Right renal pelvis (tissue), 4 donors: Measurements from ENCODE around the gene YJEFN3. TPM values are rescaled to one million over a fixed set of nuclear protein-coding genes. Genes with fewer than 3 reads are reported as not detected.
A peak's percentile ranks its signal among the peaks of the same experiment; 100 is the strongest.

Experiments used
- DNase-seq, 4 donors: peaks; one replicate each; pipeline ENCODE4 v3.0.0-alpha.2; 2013; ENCODE audit warnings: low read depth in 4 of 4, low spot score in 3 of 4, missing footprints in 1 of 4
- polyA plus RNA-seq, 4 donors: library from polyadenylated mRNA; unstranded; fragments of 120-200 nt; gene quantifications; one replicate each; pipeline ENCODE4 v1.2.1, GENCODE V29; 2013; ENCODE audit not compliant: insufficient read length in 4 of 4

The YJEFN3 gene, protein sequence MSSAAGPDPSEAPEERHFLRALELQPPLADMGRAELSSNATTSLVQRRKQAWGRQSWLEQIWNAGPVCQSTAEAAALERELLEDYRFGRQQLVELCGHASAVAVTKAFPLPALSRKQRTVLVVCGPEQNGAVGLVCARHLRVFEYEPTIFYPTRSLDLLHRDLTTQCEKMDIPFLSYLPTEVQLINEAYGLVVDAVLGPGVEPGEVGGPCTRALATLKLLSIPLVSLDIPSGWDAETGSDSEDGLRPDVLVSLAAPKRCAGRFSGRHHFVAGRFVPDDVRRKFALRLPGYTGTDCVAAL
- 1 to 10 TPM; 5.1 to 10.0 (median 6.2) TPM for polyA plus RNA-seq

- no peak for DNase-seq
Measured at GRCh38 chr19:19528721-19529490, at the start of gene YJEFN3. TSS of gene YJEFN3 (plus strand) at chr19:19528911. CDS start at chr19:19528933, 22 bp downstream.

DNA sequence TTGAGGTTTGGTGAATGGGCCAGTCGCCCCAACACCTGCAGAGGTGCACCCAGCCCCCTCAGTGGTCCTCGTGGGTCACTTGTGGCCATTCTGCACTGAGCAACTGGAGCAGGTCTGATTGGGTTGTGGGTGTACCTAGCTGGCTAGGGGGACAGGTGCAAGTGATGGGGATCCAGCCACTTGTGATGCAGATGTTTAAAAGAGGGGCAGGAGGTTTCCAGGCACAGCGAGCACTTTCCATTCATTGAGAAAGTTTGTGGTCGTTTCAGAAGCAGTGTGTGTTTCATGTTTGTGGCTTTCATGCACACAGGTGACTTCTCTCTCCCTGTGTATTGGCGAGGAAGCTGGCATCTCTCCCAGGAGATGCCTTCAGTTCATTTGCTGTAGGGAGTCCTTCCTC is 48.0 kb upstream of the YJEFN3 start:
- DNase-seq: no peak

- DNase-seq: no peak
Measured at GRCh38 chr19:19482809-19483596, 45.7 kb upstream of the YJEFN3 start.

DNA sequence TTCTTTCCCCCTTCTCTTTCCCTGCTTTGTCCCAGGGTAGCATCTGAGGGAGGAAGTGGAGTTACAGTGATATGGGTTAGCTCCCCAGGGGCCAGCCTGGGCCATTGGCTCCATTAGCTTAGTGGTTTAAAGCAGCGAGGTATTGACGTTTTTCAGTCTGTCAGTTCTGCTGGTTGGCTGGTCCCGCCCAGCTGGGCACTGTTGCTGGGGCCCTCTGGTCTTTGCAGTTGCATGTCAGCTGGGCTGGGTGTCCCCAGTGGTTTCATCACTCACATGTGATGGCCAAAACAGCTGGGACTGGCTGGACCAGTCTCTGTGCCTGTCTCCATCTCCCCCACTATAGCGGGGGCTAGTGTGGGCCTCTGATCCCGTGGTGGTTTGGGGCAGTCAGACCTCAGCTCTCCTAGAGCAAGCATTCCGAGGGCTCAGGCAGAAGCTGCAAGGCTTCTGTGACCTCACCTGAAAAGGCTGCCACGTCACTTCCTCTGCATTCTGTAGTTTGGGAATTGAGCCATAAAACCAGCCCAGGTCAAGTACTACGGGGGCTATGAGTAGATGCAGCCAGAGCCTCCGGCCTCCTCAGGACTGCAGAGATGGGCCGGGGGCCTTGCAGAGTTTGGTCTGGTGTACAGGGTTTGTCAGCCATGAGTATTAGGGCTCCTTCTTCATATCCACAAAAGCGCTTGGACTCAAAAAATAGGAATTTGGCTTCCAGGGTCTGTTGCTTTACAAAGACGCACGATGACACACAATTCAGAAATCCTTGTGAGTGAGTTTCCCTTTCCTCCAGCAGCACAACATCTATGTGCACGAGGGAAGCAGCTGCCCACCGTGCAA is 43.3 kb upstream of the YJEFN3 start:
- DNase-seq: no peak

DNA sequence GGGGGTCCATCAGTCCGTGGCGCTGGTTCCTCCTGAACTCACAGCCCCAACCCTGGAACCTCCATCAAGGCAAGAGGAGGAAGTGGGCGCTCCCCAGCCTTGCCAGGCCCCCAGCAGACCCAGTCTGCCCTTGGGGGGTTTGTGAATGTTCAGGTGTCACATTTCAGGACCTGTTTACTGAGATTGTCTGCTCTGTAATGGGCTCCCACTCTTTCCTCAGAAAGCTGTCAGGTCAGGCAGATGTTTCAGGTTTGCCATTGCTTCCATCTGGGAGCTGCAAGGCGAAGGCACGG is 42.8 kb upstream of the YJEFN3 start:
- no peak for DNase-seq

DNA sequence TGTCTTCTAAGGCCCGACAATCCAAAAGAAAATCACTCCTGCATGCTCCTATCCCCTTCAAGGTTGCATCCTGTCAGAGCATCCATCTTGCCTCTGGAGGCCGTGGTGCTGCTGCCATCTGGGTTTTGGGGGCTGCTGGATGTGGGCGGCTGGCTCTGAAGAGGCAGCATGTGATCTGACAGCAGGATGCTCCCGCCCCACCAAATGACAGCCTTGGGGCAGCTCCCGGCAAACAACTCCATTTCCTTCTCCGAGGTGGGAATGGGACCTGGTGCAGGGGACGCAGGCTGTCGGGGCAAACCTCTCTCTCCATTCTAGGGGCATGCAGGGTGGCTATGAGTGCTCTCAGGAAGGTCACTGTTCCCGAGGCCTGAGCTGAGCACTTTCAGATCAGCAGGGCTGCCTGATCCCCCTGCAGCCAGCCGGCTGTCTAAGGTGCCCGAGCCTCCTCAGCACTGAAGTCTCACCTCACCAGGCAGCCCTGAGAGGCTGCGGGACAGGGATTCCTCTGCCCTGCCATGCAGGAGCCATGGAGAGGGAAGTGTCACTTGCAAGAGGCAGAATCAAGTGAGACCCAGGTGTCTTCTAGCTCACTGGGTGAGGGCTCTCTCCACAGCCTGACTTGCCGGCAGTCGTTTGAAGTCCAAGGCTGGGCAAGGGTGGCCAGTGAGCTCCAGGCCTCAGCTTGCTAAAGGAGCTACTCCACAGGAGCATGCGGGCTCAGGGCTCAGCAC is 42.2 kb upstream of the YJEFN3 start:
- no peak for DNase-seq

DNA sequence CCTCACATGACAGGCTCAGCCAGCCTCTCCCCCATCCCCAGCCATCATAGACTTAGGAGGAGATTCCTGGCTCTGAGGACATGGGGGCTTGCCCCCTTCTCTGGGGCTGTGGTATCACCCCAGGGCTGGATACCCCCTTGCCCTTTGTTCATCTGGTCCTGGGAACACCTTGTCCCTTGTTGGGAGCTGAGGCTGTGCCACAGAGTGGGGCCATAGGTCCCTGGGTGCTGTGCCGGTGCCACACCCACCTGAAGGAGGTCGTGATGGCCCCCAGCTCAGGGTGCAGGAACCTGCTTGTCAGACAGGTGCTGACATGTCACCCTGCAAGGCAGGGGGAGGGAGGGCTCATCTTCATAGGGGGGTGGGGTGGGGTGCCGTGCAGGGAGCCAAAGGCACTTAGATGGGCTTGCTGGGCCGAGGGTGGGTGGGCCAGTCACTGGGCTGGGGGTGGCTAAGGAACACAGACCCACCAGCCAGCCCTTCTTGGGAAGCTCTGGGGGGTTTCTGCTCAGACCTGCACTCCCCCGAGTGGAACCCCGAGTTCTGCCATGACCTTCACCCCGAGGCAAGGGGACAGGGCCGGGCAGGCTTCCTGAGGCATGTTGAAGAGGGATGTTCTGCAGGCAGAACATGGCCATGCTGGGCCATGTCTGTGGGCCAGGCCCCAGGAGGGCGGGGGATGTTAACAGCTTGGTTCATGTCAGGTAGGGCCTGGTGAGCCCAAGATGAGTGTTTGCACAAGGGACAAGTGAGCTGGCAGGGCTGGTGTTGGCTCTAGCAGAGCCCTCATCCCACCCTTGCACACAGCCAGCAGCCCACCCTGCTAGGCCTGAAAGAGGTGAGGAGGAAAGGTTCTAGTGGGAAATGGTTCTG is 41.4 kb upstream of the YJEFN3 start:
- DNase-seq: no peak

DNA sequence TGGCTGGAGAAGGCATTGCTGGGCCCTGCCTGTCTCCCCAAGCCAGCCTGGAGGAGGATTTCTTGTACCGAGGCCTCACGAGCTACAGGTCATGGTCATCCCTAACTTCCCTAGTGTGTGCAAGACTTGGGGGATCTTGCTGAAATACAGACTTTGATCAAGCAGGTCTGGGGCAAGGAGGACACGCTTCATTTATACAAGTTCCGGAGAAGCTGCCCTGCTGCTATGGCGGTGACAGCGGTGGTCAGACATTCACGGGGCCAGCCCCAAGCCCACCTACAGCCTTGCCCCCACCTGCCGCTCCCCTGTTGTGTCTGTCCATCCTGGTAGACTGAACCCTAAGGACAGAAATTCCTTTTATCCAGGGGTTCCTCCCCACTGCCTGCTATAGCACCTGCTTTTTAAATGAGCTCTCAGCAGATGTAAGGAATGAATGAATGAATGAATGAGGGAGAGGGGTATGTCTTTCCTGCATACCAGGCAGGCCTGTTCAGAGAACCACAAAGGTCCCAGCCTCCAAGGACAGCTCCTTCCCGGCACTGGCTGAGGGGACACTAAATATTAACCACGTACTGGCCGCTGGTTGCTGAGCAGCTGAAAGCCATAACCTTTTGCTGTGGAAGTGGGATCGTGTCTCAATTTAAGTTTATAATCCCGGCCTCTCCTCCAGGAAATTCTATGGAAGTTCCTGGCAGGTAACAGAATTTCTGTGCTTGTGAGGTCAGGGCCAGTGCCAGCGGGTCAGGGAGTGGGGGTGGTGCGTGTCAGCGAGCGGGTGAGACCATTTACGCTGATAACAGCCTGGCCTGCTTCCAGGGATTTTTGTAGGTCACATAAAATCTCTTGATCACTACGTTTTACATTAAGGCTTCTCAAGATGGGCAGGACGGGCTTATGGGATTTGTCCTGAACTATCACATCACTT is 40.5 kb upstream of the YJEFN3 start:
- DNase-seq: no peak

DNA sequence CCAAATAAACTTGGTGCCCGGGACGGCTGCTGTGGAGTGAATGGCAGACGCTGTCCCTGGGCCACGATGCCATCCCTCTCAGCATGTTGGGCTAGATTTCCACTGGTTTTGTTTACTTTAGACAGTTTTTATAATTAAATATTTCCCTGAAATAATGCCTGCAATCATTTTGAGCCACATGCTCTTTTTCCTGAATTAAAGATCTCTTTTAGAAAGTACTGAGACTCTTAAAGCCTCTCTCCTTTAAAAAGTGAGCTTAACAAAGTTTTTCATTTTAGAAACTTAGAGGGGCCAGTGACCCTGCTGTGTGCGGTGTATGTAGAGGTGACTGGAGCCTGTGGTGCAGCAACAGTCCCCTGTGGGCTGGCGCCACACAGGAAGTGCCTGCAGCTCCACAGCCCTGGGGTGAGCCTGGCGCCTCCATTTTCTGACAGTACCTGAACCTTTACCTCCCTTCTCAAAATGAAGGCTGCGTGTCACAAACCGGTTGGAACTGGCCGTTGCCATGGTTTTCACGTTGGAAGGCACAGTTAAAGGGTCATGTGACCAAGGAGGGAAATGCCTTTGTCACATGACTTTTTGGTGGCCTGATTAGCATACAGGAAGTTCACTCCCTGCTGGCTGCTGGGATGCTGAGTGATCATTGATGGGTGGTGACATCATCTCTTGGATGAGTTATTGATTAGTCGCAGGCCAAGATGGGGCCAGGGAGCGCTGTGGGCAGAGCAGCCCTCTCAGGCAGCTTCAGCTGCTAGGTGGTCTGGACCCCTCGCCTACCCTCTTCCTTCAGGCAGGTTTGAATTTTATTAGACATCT is 39.6 kb upstream of the YJEFN3 start:
- DNase-seq: peak; percentile 72 to 91 (median 89)

DNA sequence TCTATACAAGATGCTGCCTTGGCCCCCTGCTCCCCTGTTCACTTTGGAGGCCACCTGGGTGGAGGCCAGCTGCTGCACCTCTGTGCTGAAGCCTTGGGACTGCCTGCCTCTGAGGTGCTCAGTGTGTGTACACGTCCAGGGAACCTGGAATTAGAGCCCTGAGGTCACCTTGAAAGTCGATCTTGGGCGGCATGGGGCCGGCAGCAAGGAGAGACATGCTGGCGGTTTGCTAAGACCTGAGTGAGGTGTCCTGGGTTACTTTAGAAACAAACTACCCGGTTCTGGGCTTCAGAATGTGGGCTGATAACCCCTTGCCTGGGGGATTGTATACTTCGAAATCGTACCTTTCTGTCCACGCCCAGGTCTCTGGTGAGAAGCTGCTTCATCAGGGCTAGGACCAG is 38.9 kb upstream of the YJEFN3 start:
- DNase-seq: no peak

DNA sequence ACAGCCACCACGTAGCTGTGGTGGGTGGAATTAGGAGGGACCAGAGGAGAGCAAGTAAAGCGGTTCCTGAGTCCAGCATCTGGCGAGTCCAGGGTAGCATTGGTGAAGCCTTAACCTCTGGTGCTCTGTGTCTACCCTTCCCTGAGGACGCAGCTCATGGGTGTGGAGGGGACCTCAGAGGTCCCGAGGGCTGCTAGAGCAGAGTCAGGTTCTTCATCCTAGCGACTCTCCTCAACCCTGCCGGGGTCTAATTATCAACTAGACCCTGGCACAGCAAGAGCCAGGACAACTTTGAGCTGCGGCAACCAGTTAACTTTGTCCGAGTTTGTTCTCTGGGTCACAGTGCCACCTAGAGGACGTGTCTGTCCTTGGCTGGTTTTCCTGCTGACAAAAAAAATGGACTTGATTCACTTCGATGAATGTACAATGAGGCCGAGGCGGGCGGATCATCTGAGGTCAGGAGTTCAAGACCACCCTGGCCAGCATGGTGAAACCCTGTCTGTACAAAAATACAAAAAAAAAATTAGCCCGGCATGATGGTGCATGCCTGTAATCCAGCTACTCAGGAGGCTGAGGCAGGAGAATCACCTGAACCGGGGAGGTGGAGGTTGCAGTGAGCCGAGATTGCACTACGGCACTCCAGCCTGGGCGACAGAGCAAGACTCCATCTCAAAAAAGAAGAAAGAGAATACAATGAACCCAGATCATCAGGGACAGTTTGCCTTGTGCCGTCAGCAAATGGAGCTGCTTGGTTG is 38.3 kb upstream of the YJEFN3 start:
- DNase-seq: peak; percentile 80 to 85 (median 82)

DNA sequence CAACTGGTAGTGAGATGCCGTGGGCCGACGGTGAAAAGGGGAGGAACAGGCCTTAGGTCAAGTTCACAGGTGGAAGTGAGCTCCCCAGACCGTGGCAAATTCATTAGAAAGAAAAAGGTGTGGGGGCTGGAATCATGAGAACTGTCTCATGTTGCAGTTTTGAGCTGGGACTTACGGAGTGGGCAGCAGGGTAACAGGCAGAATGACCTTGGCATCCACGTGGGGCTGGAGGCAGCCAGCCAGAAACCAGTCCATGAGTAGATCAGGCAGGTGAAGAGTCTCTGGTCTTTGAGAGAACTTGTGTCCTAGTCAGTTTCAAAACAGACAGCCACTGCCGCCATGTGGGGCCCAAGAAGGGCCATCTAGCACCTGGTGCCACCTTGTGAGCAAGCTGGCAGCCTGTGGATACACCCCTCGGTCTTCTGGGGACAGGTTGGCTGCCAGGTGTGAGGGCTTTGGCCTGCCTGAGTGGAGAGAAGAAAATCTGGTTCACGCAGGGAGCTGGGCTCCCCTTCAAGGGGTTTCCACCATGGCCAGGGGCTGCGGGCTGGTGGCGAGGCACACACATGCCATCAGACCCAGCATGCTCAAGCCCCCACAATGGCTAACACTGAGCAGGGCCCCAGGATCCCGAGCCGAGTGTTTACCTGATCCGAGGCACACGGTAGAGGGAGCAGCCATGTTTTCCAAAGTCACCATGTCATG is 37.2 kb upstream of the YJEFN3 start:
- no peak for DNase-seq

GRCh38 chr19:19492026-19492610 is 36.6 kb upstream of the YJEFN3 start:
- no peak for DNase-seq

- no peak for DNase-seq
Measured at GRCh38 chr19:19493841-19494546, 34.7 kb upstream of the YJEFN3 start.
